GM23248 (cell line): ENCODE measurements around the gene THEM4. TPM values are rescaled to one million over a fixed set of nuclear protein-coding genes. Genes with fewer than 3 reads are reported as not detected.

ENCODE experiments used
- DNase-seq: peaks from one replicate; pipeline ENCODE4 v3.0.0-alpha.2; 2015
- H2AFZ ChIP-seq: fragments of 200-600 bp; sonication (generic); 2 replicates; pipeline ENCODE4 v1.6.1; 2016; ENCODE audit warnings: antibody characterized with exemption
- H3F3A ChIP-seq: fragments of 200-600 bp; sonication (generic); 2 replicates; pipeline ENCODE4 v1.6.1; 2016; ENCODE audit warnings: mild to moderate bottlenecking, antibody characterized with exemption, mixed run types; ENCODE audit not compliant: insufficient read depth
- H3K27ac ChIP-seq: fragments of 200-600 bp; sonication (generic); 2 replicates; pipeline ENCODE4 v1.5.1; 2016; ENCODE audit warnings: mild to moderate bottlenecking
- H3K27me3 ChIP-seq: fragments of 200-600 bp; sonication (generic); replicated peaks from 2 replicates; pipeline ENCODE4 v1.6.1; 2016; ENCODE audit warnings: mild to moderate bottlenecking; ENCODE audit not compliant: insufficient read depth
- H3K36me3 ChIP-seq: fragments of 200-600 bp; sonication (generic); 2 replicates; pipeline ENCODE4 v1.6.1; 2016; ENCODE audit warnings: low read depth, mild to moderate bottlenecking
- H3K4me1 ChIP-seq: fragments of 200-600 bp; sonication (generic); 2 replicates; pipeline ENCODE4 v1.6.1; 2016; ENCODE audit warnings: mild to moderate bottlenecking; ENCODE audit not compliant: insufficient read depth
- H3K4me2 ChIP-seq: fragments of 200-600 bp; sonication (generic); one replicate; pipeline ENCODE4 v1.6.1; 2016; ENCODE audit warnings: mild to moderate bottlenecking; ENCODE audit not compliant: unreplicated experiment
- H3K4me3 ChIP-seq: fragments of 200-600 bp; sonication (generic); 2 replicates; pipeline ENCODE4 v1.5.1; 2016; ENCODE audit warnings: mild to moderate bottlenecking
- H3K79me2 ChIP-seq: fragments of 200-600 bp; sonication (generic); 2 replicates; pipeline ENCODE4 v1.6.1; 2016; ENCODE audit warnings: mild to moderate bottlenecking; ENCODE audit not compliant: insufficient read depth
- H3K9ac ChIP-seq: fragments of 200-600 bp; sonication (generic); 2 replicates; pipeline ENCODE4 v1.6.1; 2016; ENCODE audit warnings: mild to moderate bottlenecking
- H3K9me2 ChIP-seq: fragments of 200-600 bp; sonication (generic); 2 replicates; pipeline ENCODE4 v1.6.1; 2016; ENCODE audit warnings: mixed run types, mild to moderate bottlenecking, moderate library complexity; ENCODE audit not compliant: insufficient read depth
- H3K9me3 ChIP-seq: fragments of 200-600 bp; sonication (generic); one replicate; pipeline ENCODE4 v1.6.1; 2017; ENCODE audit warnings: low read depth
- H4K20me1 ChIP-seq: fragments of 200-600 bp; sonication (generic); 2 replicates; pipeline ENCODE4 v1.6.0; 2016; ENCODE audit not compliant: insufficient read depth
- EZH2 ChIP-seq: fragments of 200-600 bp; sonication (generic); IDR thresholded peaks from 2 replicates; pipeline ENCODE4 v1.6.1; 2018; ENCODE audit warnings: antibody characterized with exemption, mild to moderate bottlenecking; ENCODE audit not compliant: insufficient read depth, poor library complexity, severe bottlenecking
- EZH2phosphoT487 ChIP-seq: fragments of 200-600 bp; sonication (generic); IDR thresholded peaks from 2 replicates; pipeline ENCODE4 v1.6.1; 2018; ENCODE audit warnings: antibody characterized with exemption, moderate library complexity, mild to moderate bottlenecking, low read depth; ENCODE audit not compliant: insufficient read depth
- WGBS, 2 experiments: methylation state at CpG; one replicate each; pipeline ENCODE4 v1.1.6; 2015 to 2017; ENCODE audit warnings: low lambda C conversion rate in 2 of 2, low coverage in 1 of 2; ENCODE audit errors: missing lambda C conversion rate in 2 of 2; 5-methylcytosine and 5-hydroxymethylcytosine counted together
- in situ Hi-C: fragments of 300-500 bp; cut with MboI; formaldehyde crosslinking; loops from 2 replicates; pipeline ENCODE4 v1.15.0; 2020
- polyA plus RNA-seq: library from polyadenylated mRNA; unstranded; fragments of >200 nt; fragmentation: Nextera tagmentation; extraction: Ambion mirVana; gene quantifications from 2 replicates; pipeline ENCODE4 v1.2.1, GENCODE V29; 2016
- total RNA-seq: library from RNA; depleted of rRNA; stranded (reverse); fragments of >200 nt; shearing (Covaris generic); gene quantifications from 2 replicates; pipeline ENCODE4 v1.2.3, GENCODE V29; 2014

Gene THEM4
- total and polyA plus RNA-seq, 2 experiments from 2014 or later = 14.6 to 17.9 TPM

DNA sequence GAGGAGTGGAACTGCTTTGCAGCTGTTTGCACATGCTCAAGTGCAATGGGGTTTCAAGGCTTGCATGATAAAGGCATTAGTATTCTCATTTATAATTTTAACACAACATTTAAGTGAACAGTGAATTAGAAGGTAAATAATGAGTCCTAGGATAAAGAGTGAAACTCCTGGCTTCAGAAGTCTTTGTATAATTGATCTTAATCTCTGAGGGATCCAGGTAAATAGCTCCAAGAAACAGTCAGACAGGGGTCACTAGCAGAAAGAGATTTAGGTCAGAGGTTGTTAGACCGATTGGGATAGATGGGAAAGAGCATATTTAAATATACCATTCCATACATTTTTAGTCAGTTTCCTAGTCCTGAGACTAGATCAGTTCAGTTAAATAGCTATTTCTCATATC, 14.1 kb upstream of the THEM4 start:
- no peaks in the 10 kb centered on the region for H3K27me3 ChIP-seq
- no peak overlapping the region for H3K4me2 ChIP-seq
- no peak overlapping the region for H3K27ac ChIP-seq
- H2AFZ ChIP-seq = no peak overlapping the region
- 37 to 41% methylated on average over 1 of the region's 1 CpG for WGBS, 2 experiments
- no peaks in the 10 kb centered on the region for H3K36me3 ChIP-seq
- no peak for DNase-seq
- H3K79me2 ChIP-seq = no peaks in the 10 kb centered on the region
- no peak for TF ChIP-seq EZH2
- TF ChIP-seq EZH2phosphoT487 = no peak
- H3K9ac ChIP-seq = no peak overlapping the region
- no peaks in the 10 kb centered on the region for H3K9me3 ChIP-seq
- no peaks in the 10 kb centered on the region for H3F3A ChIP-seq
- no peaks in the 10 kb centered on the region for H4K20me1 ChIP-seq
- H3K9me2 ChIP-seq = no peaks in the 10 kb centered on the region
- H3K4me1 ChIP-seq = no peaks in the 10 kb centered on the region
- H3K4me3 ChIP-seq = no peak overlapping the region
- in situ Hi-C loops = no loop called here

GRCh38 chr1:151920149-151920548, 10.8 kb upstream of the THEM4 start:
- H3K27me3 ChIP-seq = no peaks in the 10 kb centered on the region
- no peaks in the 10 kb centered on the region for H3F3A ChIP-seq
- no peak overlapping the region for H3K9ac ChIP-seq
- H3K27ac ChIP-seq = no peak overlapping the region
- H3K4me1 ChIP-seq = no peaks in the 10 kb centered on the region
- no peak overlapping the region for H3K4me2 ChIP-seq
- no peaks in the 10 kb centered on the region for H3K36me3 ChIP-seq
- no peak overlapping the region for H3K4me3 ChIP-seq
- no peaks in the 10 kb centered on the region for H3K9me2 ChIP-seq
- no peak for TF ChIP-seq EZH2phosphoT487
- no peaks in the 10 kb centered on the region for H3K79me2 ChIP-seq
- in situ Hi-C loops = no loop called here
- H4K20me1 ChIP-seq = no peaks in the 10 kb centered on the region
- no peak for DNase-seq
- WGBS, 2 experiments = 40 to 49% methylated on average over 3 of the region's 3 CpGs
- H3K9me3 ChIP-seq = no peaks in the 10 kb centered on the region
- H2AFZ ChIP-seq = no peak overlapping the region

DNA sequence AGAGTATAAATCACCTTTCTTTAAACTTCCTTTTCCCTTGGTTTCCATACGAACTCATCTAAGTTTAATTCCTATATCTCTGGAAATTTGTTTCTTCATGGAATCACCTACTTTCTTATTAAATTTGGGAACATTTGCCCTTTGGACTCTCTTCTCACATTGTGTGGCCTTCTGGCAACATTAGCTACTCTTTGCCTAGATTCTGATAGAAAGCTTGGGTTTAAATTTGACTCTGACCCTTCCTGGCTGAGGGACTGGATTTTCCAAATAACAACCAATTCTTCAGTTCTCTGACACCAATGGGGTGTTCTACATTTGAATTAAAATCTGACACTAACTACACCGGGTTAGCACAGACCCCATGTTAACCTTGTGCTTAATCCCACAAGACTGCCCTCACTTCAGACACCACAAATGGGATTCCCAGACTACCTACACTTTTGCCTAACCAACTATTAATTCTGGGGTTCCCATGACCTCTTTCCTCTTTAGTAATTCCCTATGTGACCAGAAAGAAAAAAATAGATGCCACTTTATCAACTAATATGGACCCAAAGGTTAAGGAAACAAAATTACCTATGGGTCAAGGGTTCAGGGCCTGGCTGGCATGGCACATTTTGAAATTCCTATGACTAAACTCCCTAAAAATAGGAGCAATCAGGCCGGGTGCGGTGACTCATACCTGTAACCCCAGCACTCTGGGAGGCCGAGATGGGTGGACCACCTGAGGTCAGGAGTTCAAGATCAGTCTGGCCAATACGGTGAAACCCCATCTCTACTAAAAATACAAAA, 9.7 kb upstream of the THEM4 start:
- Histone ChIP-seq H3K9me2 (no peaks in the 10 kb centered on the region), H3F3A (no peaks in the 10 kb centered on the region), H3K27ac (no peak overlapping the region), H3K36me3 (no peaks in the 10 kb centered on the region), H3K79me2 (no peaks in the 10 kb centered on the region), H3K9ac (no peak overlapping the region), H3K4me3 (no peak overlapping the region), H3K9me3 (no peaks in the 10 kb centered on the region), H3K27me3 (no peaks in the 10 kb centered on the region), H3K4me2 (no peak overlapping the region), H2AFZ (no peak overlapping the region), H4K20me1 (no peaks in the 10 kb centered on the region), H3K4me1 (no peaks in the 10 kb centered on the region)
- no peak for DNase-seq
- WGBS, 2 experiments = 53 to 56% methylated on average over 6 of the region's 6 CpGs
- in situ Hi-C loops = no loop called here
- TF ChIP-seq EZH2 = no peak
- TF ChIP-seq EZH2phosphoT487 = no peak

DNA sequence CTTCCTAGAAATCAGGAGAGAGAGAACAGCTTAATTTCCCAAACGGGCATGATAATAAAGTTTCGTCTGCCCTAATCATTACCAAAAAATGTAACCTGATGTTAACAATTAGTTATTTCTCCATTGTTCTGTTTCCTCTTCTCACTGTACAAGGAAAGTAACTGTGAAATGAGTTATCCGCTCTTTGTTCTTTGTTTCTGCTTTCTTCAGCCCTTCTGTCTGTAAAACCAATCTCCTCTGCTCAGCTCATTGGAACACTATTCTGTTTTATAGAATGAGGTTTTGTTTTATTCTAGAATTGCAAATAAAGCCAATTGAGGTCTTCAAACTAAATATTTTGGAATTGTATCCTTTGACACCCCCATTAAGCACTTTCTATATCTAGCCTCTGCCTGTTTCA, 8.8 kb upstream of the THEM4 start:
- H3K27ac ChIP-seq = no peak overlapping the region
- no peaks in the 10 kb centered on the region for H3K9me2 ChIP-seq
- no peak for DNase-seq
- no peak overlapping the region for H3K9ac ChIP-seq
- no peak for TF ChIP-seq EZH2
- TF ChIP-seq EZH2phosphoT487 = no peak
- no peaks in the 10 kb centered on the region for H3K9me3 ChIP-seq
- no peak overlapping the region for H3K4me3 ChIP-seq
- no peak overlapping the region for H3K4me2 ChIP-seq
- H3K36me3 ChIP-seq = no peaks in the 10 kb centered on the region
- H3K79me2 ChIP-seq = no peaks in the 10 kb centered on the region
- H4K20me1 ChIP-seq = no peaks in the 10 kb centered on the region
- H3F3A ChIP-seq = no peaks in the 10 kb centered on the region
- 59 to 72% methylated on average over 3 of the region's 3 CpGs for WGBS, 2 experiments
- in situ Hi-C loops = no loop called here
- H3K27me3 ChIP-seq = no peaks in the 10 kb centered on the region
- no peak overlapping the region for H2AFZ ChIP-seq
- H3K4me1 ChIP-seq = no peaks in the 10 kb centered on the region
